HG03521 (cell line): ENCODE measurements around the gene NFE2L2.
"Not testable (repeated sequence)": the region's sequence is repeated elsewhere in the genome, so short reads cannot be mapped to it uniquely, and the experiment has no call there.

Experiments
- ATAC-seq: cut with Tn5 transposase; IDR thresholded peaks from one replicate; pipeline ENCODE4 v1.9.1; 2021; ENCODE audit warnings: mild to moderate bottlenecking, moderate library complexity; ENCODE audit not compliant: unreplicated experiment

NFE2L2 gene

DNA sequence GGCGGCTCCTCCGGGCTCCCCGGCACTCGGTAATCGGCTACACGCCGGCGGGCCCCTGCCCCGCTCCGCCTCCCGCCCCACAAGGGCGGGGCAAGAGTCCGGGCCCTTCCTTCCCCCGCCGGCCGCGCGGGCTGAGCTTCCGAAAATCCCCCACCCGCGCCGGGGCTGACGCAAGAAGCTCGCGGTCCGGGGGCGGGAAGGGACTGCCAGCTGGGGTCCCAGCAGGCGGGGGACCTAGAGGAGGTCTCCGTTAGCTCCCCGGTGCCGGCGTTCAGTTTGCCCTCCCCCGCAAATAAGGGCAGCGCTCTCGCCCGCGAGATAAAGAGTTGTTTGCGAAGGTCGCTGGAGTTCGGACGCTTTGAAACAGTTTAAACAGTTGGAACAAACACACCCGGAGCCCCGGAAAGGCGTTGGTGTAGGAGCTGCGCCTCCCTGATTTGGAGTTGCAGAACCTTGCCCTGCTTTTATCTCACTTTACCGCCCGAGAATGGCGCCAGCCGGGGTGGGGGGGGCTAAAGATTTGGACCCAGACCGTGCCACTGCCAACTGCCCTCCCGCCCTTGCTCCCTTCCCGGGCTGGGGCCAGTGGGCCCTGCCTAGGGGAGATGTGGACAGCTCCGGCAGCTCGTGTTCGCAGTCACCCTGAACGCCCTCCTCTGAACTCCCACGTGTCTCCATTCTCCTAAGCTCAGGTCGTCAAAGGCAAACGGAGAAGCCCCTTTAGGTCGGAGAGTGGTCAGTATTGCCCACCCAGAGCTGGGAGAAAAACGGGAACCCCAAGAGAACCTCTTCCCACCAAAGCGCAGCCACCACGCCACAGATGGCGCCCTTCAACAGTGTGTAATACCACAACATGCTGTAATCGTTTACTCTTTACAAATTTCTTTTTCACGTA lies at the start of gene NFE2L2:
Gene NFE2L2, minus strand, starts transcription at position 35 of the 895 bp plus-strand sequence. CDS start 151 bp downstream, outside the sequence.
- ATAC-seq, result peak; percentile 64

DNA sequence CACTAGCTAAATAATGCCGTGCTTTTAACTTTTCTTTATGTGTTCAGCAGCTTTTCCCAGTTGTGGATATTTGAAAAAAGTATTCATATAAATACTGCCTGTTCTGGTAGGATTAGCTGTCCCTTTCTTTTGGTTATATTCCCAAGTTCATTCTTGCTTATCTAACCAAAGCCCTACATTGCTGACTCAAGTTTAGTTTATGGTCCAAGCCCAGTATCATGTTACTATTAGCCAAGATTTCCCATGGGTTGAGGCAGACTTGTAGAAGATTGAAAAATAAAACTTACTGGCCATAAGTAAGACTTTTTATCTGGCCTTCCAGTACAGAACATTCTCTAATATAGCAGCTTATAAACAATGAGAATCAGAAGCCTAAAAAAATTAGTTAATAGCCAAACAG lies 49.7 kb upstream of the NFE2L2 start:
- no peak for ATAC-seq

DNA sequence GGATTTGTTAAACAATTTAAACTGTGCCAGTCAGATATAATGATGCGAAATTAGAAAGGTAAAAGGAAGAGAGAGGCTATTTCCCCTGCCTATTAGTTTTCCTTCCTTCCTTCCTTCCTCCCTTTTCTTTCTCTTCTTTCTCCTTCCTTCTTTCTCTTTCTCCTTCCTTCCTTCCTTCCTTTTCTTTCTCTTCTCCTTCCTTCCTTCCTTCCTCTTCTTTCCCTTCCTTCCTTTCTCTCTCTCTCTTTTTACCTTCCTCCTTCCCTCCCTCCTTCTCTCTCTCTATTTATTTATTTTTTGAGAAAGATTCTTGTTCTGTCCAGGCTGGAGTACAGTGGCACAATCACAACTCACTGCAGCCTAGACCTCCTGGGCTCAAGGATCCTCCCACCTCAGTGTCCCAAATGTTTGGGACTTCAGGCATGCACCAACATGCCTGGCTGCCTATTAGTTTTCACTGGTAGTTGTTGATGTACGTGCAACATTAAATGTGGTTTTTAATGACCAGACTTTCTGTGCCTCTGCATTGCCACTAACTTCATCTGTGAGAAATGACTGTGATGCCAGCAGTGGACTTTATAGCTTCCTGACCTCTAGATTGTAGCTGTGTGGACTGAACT lies 48.7 kb upstream of the NFE2L2 start:
- ATAC-seq, result no peak

DNA sequence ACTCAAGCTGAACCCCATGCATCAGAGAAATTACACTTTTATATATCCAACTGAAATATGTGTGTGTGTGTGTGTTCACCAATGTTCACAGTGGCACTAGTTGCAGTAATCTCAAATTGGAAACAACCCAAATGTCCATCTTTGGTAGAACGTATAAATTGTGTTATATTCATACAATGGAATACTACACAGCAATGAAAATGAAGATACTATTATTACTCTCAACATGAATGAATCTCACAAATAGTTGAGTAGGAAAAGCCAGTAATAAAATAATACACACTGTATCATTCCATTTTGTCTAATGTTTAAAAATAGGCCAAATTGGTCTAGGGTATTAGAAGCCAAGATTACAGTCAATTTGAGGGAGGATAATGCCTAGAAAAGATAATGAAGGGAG lies 48.0 kb upstream of the NFE2L2 start:
- no peak for ATAC-seq

DNA sequence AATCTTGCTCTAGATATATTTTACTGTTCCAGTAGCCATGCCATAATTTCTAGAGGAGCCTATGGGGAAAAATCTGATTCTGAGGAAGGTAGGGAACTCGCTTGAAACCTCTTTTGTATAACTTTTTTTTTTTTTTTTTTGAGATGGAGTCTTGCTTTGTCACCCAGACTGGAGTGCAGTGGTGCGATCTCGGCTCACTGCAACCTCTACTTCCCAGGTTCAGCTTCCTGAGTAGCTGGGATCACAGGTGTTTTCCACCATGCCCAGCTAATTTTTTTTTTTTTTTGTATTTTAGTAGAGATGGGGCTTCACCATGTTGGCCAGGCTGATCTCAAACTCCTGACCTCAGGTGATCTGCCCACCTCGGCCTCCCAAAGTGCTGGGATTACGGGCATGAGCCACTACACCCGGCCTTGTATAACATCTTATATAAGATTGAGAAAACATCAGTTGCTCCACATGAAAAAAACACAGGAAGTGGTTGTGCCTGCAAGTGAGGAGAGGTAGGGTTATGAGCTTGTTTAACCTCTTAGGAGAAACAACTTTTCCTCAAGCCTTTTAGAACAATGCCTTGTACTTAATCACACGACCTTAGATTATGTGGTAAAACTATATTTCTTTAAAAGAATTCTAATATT lies 45.3 kb upstream of the NFE2L2 start:
- ATAC-seq, result not testable (repeated sequence)

DNA sequence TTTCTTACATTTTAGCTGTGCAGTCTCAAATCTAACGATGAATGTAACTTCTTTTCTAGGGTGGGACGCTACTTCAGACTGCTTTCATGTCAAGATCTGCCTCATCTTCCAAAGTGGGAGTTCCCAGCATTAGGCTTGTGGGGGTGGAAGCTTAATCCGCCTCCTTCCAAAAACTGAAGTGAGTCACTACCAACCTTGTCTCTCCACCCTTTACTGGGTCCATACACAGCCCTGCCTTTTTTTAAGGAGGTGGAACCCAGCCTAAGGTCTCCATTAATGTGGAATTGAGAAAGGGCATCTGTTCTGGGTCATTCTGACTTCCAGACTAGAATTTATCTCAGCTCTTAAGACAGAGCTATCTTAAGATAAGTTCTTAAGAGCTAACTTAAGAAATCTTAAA lies 42.0 kb upstream of the NFE2L2 start:
- ATAC-seq, result no peak

DNA sequence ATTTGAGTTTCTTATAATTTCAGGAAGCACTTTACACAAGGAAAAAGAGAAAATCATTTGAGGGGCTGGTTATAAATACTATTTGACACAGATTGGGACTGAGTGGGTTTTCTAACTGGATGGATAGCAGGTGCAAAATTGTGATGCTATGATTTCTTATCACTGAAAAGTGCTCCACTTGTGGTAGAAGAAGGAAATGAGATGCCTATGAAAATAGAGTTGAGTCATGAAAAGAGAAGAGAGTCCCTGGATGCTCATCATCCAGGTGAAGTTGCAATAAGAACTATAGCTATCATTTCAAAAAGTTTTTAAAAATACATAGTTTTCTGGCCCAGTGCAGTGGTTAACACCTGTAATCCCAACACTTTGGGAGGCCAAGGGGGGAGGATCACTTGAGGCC lies 39.4 kb upstream of the NFE2L2 start:
- ATAC-seq, result no peak

DNA sequence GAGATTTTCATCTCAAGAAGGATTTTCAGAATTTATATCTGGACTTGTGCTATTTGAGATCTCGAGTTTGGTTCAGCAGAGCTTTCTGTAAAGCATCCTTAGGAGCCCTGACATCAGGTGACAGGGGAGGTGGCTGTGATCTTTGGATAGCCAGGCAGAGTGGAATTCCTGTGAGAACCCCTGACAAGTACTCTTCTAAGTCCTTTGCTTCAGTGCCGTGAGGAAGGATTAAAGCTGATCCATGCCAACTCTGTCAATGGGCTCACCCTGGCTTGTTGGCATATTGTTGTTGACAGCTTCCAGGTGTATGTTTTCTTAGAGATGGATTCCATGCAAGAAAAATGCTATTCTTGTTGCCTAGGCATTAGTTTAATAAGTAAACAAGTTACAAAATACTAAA lies 38.0 kb upstream of the NFE2L2 start:
- no peak for ATAC-seq

DNA sequence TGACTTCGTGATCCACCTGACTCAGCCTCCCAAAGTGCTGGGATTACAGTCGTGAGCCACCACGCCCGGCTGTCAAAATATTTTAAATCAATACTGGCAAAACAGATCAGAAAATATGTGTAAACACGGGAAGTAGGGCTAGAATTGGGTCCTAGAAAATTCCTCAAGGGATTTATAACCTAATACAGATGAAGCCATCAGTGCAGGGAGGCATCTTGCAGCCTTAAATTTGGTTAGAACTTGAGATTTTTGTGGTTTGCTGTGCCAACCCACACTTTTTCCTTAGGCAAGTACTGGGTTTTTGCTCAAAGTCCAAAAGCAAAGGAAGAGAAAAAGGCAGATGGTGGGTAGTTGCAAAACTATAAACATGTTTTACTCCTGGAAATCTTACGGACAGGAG lies 33.7 kb upstream of the NFE2L2 start:
- ATAC-seq, result no peak

DNA sequence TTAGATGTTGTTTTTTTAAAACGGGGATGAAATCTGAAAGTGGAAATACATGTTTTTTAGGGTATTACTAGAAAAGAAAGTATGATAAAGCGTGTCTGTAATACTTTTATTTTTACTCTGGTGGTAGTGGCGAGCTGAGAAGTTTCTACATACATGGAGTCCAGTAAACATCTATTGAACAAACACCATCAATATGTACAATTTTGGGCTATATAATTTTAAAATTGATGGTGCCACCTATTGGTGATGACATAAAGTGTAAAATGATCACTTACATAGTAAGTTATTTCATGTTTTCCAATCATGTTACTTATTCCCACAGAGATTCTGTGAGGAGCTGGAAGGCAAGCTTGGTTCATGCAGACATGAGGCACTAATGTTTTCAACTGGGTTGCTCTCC lies 31.5 kb upstream of the NFE2L2 start:
- ATAC-seq, result no peak

DNA sequence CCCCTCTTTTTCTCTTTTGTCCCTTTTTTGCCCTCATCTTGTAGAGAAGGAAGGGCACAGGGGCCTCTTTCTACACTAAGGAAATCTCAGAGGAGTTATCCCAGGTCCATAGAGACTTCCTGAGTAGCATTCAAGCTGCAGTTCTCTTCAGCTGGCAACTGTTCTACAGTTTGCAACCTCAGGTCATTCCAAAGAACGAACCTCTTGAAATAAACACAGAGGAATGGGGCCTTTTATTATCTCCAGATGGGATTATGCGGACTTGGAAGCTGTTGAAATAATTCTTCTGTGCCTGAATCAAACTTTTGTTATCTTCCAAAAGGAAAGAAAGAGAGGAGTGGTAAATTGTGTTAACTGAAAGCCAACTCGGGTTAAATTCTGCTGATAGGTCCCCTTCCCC lies 31.0 kb upstream of the NFE2L2 start:
- no peak for ATAC-seq

DNA sequence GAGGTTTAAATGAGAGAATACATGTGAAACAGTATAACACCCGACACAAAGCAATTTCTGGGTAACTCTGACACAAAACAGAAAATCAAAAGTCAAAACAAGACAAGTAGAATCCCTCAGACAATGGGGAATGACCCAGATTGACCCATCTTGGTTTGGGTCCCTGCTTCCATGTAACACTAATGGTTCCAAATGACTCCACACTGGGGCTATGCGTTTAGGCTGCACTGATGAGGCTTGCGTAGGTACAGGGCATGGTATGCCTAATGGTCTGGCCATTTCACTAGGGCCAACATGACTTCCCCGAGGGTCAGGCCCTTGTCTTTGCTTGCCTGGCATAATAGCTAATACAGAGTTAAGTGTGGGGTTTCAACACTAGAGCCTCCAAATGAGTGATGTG lies 27.2 kb upstream of the NFE2L2 start:
- ATAC-seq, result no peak

DNA sequence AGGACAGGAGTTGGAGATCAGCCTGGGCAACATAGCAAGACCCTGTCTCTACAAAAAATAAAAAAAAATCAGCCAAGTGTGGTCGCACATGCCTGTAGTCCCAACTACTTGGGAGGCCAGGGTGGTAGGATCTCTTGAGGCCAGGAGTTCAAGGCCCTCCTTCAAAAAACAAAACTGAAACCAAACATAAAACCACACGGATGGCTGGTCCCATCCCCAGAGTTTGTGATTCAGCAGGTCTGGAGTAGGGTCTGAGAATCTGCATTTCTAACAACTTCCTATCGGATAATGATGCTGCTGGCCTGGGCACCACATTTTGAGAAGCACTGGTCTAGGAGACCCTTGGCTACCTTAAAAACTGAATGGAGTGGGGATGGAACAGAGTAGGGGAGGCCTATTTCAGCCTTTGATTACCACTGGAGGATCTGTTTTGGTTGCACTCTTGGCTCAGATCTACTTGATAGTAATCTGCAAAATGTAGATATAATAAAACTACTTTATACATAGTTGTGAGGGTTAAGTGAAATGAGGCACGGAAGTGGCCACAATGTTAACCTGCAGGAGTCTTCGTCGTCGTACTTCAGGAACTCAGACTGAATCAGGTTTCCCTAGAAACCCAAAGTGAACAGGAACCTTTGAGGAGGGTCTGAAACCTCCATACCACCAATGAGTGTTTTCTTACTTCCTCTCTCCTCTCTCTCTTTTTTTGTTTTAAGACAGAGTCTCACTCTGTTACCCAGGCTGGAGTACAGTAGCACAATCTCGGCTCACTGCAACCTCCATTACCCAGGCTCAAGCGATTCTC lies 25.5 kb upstream of the NFE2L2 start:
- peak; percentile 55 for ATAC-seq

DNA sequence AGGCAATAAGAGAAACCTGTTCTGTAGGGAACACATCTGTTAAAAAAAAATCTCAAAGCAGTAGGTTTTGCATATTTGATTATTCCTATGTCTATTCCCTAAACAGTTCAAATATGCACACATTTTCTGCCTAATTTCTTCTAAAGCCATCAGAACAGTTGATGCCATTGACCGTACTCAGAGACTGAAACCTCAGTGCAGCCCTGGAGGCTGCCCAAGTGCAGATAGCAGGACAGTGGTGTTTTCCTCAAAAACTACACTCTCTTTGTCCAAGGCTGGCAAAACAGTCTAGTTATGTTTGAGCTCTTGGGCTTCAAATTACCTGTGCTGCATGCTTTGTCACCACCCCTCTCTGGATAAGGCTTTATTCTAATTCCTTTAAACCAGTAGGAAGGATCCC lies 23.3 kb upstream of the NFE2L2 start:
- no peak for ATAC-seq

DNA sequence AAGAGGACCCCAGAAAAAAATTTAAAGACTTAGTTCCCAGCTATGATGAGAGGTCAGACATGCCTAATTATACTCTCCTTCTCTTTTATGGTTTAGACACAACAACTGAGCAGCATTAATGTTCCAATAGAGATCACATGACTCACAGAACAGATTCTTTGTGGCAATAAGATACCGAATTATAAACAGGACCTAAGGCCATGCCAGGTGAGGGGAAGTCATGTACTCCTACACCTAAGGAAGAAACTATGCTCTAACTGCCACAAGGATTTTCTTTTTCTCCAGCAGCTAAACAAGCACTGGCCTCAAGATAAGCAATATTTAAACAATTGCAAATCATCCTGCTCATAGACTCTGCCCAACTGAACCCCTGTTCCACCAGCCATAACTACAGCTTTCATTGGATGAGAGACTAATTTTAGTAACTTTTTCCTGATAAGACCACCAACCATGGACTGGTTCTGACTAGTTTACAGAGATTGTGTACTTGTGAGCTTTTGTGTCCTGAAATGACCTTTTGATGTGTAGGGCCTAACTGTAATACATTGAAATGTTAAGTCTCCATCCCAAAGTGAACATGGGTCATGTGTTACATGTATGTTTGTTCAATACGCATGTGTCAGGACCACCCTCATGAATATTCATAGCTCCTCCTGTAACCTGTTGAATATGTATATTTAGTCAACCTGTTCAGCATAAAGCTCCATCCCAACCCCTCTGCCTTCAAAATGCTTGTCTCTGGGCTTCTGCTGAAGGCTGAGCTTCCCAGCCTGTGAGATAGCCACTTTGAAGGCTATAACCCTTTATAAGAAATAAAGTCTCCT lies 21.6 kb upstream of the NFE2L2 start:
- ATAC-seq, result no peak

DNA sequence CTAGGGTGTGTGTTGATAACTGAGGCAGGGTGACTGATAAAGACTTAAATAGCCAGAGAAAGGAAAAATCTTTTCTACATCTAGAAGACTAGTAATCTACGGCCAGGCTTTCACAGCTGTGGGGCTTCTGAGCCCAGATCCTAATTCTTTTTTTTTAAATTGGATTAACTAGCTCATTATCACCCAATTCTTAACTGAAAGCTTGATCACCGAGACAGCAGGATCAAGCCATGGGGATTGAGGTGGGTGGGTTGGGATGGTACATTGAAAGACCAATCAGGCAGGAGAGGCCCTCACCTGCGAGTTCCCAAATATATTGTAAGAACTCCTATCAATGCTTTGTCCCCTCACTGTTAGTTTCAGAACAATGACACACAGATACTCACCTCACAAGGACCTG lies 20.0 kb upstream of the NFE2L2 start:
- no peak for ATAC-seq

DNA sequence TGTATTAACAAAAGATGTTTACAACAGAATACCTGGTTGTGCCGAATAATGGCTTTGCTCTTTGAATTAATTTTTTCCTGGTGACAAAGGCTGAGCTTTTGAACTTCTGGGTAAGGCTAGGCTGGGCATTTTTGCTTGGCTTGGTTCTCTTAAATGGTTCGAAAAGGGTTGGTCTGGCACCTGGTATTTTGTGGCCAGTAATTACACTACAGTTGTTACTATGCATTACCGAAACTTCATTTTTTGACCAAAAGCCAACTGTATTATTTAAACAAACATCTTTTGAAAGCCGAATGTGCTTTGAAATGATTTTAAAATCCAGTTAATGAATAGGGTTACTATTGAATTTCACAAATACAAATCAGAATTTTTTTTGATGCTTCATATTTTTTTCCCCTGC lies 19.4 kb upstream of the NFE2L2 start:
- no peak for ATAC-seq

DNA sequence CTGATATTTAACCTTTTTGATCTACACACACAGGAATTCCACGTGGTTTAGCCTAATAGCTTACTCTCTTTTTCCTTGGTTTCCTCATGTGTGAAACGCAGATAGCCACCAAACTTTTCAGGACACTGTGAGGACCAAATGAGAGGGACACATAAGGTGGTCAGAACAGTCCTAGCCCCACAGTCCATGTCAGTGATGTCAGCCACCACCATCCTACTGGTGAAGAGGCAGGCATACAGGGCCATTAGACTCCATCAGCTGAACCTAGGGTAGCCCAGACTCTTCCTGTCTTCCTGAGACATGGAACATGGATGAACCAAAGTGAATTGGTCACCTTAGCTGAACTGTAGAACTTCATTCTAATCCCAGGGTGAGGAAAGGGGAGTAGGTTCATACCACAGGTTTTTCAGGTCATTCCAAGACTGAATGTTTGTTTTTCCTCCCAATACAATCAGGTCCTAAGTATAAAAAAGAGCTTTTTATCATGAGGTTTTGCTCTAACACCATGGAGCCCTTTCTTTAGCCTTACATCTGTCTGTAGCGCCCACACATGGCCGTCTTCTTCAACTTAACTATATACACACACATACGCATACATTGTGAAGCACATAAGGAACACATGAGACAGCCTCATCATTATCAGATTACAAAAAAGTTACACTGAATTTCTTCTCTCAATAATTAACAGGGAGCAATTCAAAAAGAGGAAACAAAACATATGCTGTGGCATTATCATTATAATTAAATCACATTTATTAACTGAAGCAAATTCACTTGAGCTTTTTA lies 18.5 kb upstream of the NFE2L2 start:
- no peak for ATAC-seq

DNA sequence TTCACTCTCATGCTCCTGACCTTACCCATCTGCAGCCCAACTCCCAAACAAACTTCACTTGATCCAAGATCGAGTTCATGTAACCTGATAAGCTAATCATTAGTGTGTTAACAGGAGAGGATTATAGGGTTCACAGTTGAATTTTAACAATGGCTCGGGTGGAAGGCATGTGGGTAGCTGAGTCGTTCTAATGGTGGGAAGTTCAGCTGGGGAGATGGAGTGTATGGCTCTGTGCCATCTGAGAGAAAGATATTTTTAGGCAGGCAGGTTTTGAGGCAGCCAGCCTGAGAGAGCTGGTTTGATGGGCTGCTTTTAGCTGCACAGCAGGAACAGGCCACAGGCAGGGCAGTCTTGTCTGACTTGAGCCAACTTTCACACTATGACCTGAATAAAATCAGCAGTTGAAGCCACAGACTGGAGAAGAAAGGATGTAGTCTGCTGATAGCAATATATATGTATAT lies 17.7 kb upstream of the NFE2L2 start:
- ATAC-seq, result peak; percentile 27
